Measurements from ENCODE around the gene ANKRD34A. TPM values are rescaled to one million over a fixed set of nuclear protein-coding genes. Genes with fewer than 3 reads are reported as not detected.

The ANKRD34A gene
- total RNA-seq, 1 donor from 2014 or later, result under 0.01 TPM

DNA sequence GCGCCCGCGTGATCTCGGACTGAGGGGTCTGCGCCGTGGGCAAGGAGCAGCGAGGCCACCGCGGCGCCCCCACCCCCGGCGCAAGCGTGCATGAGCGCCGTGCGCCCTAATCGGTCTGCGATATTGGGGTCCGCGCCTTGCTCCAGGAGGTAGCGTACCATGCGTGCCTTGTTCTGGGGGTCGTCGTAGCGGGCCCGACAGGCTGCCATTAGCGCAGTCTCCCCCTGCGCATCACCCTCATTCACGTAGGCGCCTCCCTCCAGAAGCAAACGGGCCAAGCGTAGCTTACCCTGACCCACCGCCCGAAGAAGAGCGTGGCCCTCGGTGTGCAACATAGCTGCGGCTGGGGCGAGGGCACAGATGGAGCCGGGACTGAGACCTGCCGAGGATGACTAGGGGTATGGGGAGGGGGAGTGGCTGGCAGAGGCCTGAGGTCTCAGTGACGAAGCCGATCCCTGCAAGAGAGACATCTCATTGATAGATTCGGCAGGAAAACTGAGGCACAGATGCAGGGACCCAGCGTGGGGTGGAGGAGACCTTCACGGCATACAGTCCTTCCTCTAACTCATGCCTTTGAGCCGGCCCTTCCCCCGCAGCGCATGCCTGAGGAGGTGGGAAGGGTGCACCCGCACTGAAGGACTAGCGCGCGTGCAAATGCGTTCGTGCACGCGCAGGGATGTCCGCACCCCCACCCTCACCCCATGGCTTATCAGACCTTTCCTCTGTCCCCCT, 2.8 kb downstream of the ANKRD34A start:
- Histone ChIP-seq H3K36me3 (ENCODE audit: control insufficient read depth, insufficient read depth, low read length) (no peaks in the 10 kb centered on the region), H3K4me3 (ENCODE audit: low read depth, low read length) (peak overlapping the region; percentile 48), H3K27me3 (ENCODE audit: control insufficient read depth, insufficient read depth, low read length) (no peaks in the 10 kb centered on the region)
- DNase-seq (ENCODE audit: low read depth), result no peak
- FAIRE-seq, result no peak
- TF ChIP-seq, protein P1, sequence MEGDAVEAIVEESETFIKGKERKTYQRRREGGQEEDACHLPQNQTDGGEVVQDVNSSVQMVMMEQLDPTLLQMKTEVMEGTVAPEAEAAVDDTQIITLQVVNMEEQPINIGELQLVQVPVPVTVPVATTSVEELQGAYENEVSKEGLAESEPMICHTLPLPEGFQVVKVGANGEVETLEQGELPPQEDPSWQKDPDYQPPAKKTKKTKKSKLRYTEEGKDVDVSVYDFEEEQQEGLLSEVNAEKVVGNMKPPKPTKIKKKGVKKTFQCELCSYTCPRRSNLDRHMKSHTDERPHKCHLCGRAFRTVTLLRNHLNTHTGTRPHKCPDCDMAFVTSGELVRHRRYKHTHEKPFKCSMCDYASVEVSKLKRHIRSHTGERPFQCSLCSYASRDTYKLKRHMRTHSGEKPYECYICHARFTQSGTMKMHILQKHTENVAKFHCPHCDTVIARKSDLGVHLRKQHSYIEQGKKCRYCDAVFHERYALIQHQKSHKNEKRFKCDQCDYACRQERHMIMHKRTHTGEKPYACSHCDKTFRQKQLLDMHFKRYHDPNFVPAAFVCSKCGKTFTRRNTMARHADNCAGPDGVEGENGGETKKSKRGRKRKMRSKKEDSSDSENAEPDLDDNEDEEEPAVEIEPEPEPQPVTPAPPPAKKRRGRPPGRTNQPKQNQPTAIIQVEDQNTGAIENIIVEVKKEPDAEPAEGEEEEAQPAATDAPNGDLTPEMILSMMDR (IDR thresholded peaks at IDR 0.05; ENCODE audit: insufficient read depth, low read length, severe bottlenecking), result no peak

DNA sequence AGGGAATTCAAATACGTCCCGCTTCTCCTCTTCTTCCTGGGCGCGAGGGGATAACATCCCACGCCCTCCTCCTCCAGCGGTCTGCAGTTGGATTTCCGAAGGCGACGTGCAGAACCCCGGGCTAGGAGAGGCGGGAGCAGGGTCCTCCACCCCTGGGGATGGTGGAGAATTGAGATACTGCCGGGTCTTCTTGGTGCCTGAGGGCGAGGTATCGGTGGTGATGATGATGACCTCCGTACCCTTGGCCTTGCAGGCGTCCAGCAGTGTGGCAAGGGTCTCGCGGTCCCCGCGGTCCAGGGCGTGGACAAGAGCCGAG, 3.3 kb downstream of the ANKRD34A start:
- no peaks in the 10 kb centered on the region for H3K36me3 ChIP-seq (ENCODE audit: control insufficient read depth, insufficient read depth, low read length)
- FAIRE-seq, result no peak
- no peak for DNase-seq (ENCODE audit: low read depth)
- TF ChIP-seq, protein P1 (IDR thresholded peaks at IDR 0.05; ENCODE audit: insufficient read depth, low read length, severe bottlenecking), result no peak
- peak overlapping the region; percentile 48 for H3K4me3 ChIP-seq (ENCODE audit: low read depth, low read length)
- H3K27me3 ChIP-seq (ENCODE audit: control insufficient read depth, insufficient read depth, low read length), result no peaks in the 10 kb centered on the region

DNA sequence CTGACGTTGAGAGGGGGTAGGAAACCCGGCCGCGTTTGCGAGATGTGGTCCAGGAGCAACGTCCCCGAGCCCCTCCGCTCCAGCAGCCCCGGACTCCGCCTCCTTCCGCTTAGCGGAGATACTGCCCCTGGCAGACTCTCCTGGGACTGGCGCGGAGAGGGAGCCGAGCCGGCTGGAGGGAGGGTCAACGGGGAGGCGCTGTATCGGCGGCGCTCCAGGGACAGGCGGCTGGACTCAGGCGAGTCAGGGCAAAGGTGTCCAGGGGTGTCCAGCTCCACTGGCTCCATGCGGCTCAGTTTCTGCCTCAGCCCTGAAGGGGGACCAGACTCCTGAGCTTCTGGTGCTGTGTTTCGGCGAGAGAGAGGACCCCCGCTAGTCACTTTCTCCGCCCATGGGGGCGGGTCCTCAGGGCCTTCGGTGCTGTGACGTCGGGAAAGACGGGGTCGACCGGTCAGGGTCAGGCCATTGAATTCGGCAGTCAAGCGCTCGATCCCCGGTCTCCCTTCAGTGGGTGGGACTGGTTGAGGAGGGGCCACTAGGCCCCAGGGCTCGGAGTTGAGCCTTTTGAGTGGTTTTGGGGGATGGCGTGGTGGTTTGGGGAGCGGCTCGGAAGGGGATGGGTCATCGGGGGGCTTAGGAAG, 3.8 kb downstream of the ANKRD34A start:
- no peaks in the 10 kb centered on the region for H3K36me3 ChIP-seq (ENCODE audit: control insufficient read depth, insufficient read depth, low read length)
- H3K27me3 ChIP-seq (ENCODE audit: control insufficient read depth, insufficient read depth, low read length), result no peaks in the 10 kb centered on the region
- DNase-seq (ENCODE audit: low read depth) (no peak), FAIRE-seq (no peak)
- H3K4me3 ChIP-seq (ENCODE audit: low read depth, low read length), result peak overlapping the region; percentile 48
- TF ChIP-seq, protein P1 (IDR thresholded peaks at IDR 0.05; ENCODE audit: insufficient read depth, low read length, severe bottlenecking), result peak; percentile 21

DNA sequence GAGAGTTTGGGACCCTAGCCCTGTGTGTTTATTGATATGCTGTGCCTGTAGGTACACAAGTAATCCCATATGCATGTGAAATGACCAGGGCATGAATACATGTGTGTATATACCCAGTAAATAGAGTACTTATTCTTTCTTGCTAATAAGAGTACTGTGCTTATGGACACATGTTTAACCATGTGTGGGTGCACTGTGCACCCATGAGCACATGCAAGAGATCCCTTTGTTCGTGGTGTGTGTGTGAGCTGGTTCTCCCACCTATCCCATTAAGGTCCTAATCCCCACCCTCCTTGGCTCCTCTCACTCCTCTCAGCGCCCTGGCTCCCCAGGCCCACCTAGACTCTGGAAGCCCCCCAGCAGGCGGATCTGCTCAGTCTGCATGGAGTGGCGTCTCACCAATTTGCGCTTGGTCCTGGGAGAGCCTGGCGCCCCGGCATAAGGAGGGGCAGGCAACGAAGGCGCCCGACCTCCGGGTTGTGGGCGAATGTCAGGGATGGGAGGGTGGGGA, 4.4 kb downstream of the ANKRD34A start:
- Histone ChIP-seq H3K4me3 (ENCODE audit: low read depth, low read length) (peak overlapping the region; percentile 48), H3K36me3 (ENCODE audit: control insufficient read depth, insufficient read depth, low read length) (no peaks in the 10 kb centered on the region), H3K27me3 (ENCODE audit: control insufficient read depth, insufficient read depth, low read length) (no peaks in the 10 kb centered on the region)
- no peak for FAIRE-seq
- TF ChIP-seq, protein P1 (IDR thresholded peaks at IDR 0.05; ENCODE audit: insufficient read depth, low read length, severe bottlenecking), result no peak
- no peak for DNase-seq (ENCODE audit: low read depth)

DNA sequence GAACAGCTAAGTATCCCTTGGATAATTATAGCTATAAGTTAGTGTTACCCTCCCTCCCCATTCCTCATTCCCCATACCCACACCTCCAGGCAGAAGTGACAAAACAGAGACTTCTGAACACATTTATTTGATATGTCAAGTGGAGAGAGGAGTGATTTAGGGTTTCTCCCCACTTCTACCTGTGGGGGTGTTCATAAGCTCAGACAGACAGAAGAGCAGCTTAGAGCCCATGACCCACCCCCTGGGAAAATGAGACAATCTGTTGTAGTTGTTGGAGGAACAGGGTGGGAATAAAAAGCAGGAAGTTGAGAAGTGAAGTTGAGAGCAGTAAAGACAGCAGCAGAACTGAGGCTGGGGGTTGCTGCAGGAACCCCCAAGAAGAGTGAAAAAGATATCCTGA, 5.0 kb downstream of the ANKRD34A start:
- TF ChIP-seq, protein P1 (IDR thresholded peaks at IDR 0.05; ENCODE audit: insufficient read depth, low read length, severe bottlenecking), result no peak
- H3K36me3 ChIP-seq (ENCODE audit: control insufficient read depth, insufficient read depth, low read length), result no peaks in the 10 kb centered on the region
- FAIRE-seq (no peak), DNase-seq (ENCODE audit: low read depth) (no peak)
- H3K4me3 ChIP-seq (ENCODE audit: low read depth, low read length), result no peak overlapping the region
- no peaks in the 10 kb centered on the region for H3K27me3 ChIP-seq (ENCODE audit: control insufficient read depth, insufficient read depth, low read length)
